ES-I3 (cell line): Measurements from ENCODE around the gene EPHB3.

Source experiments
- H3K36me3 ChIP-seq: 2 replicates; pipeline ENCODE4 v1.6.1; 2013; ENCODE audit warnings: mild to moderate bottlenecking, low read length, control low read depth, moderate library complexity; ENCODE audit not compliant: insufficient read depth
- H3K4me1 ChIP-seq: 2 replicates; pipeline ENCODE4 v1.6.1; 2013; ENCODE audit warnings: mild to moderate bottlenecking, control low read depth, low read length; ENCODE audit not compliant: insufficient read depth
- H3K9ac ChIP-seq: 2 replicates; pipeline ENCODE4 v1.6.1; 2013; ENCODE audit warnings: low read depth, mild to moderate bottlenecking, low read length, moderate library complexity
- H3K9me3 ChIP-seq: 2 replicates; pipeline ENCODE4 v1.6.1; 2013; ENCODE audit warnings: mild to moderate bottlenecking, low read length, moderate library complexity; ENCODE audit not compliant: control insufficient read depth, insufficient read depth

The EPHB3 gene

GRCh38 chr3:184574515-184575417 lies 13.2 kb downstream of the EPHB3 start:
- Histone ChIP-seq H3K9ac (peak overlapping the region; percentile 10; the same call in 1 of the 2 replicates), H3K9me3 (no peaks in the 10 kb centered on the region), H3K36me3 (no peaks in the 10 kb centered on the region; the same call in 1 of the 2 replicates), H3K4me1 (peaks cover 13% of the 10 kb centered on the region)

- peaks cover 13% of the 10 kb centered on the region for H3K4me1 ChIP-seq
- no peaks in the 10 kb centered on the region; the same call in 1 of the 2 replicates for H3K36me3 ChIP-seq
- H3K9ac ChIP-seq: no peak overlapping the region
- H3K9me3 ChIP-seq: no peaks in the 10 kb centered on the region
These were observed 14.1 kb downstream of the EPHB3 start for GRCh38 chr3:184575701-184576100.

- Histone ChIP-seq H3K4me1 (peaks cover 13% of the 10 kb centered on the region), H3K9me3 (no peaks in the 10 kb centered on the region), H3K36me3 (no peaks in the 10 kb centered on the region; the same call in 1 of the 2 replicates), H3K9ac (no peak overlapping the region)
These were observed 15.1 kb downstream of the EPHB3 start for GRCh38 chr3:184576457-184577240.

- no peak overlapping the region for H3K9ac ChIP-seq
- H3K36me3 ChIP-seq: no peaks in the 10 kb centered on the region; the same call in 1 of the 2 replicates
- H3K9me3 ChIP-seq: no peaks in the 10 kb centered on the region
- H3K4me1 ChIP-seq: peaks cover 19% of the 10 kb centered on the region
These were observed 16.0 kb downstream of the EPHB3 start for GRCh38 chr3:184577546-184577945.

- Histone ChIP-seq H3K36me3 (no peaks in the 10 kb centered on the region; the same call in 1 of the 2 replicates), H3K4me1 (peaks cover 19% of the 10 kb centered on the region), H3K9ac (no peak overlapping the region), H3K9me3 (no peaks in the 10 kb centered on the region)
These were observed 16.6 kb downstream of the EPHB3 start for GRCh38 chr3:184578218-184578617.

- no peak overlapping the region for H3K9ac ChIP-seq
- no peaks in the 10 kb centered on the region; the same call in 1 of the 2 replicates for H3K36me3 ChIP-seq
- H3K9me3 ChIP-seq: no peaks in the 10 kb centered on the region
- H3K4me1 ChIP-seq: peaks cover 19% of the 10 kb centered on the region
These were observed 17.2 kb downstream of the EPHB3 start for GRCh38 chr3:184578822-184579221.

- Histone ChIP-seq H3K4me1 (peaks cover 14% of the 10 kb centered on the region; the same call in 1 of the 2 replicates), H3K9me3 (no peaks in the 10 kb centered on the region), H3K36me3 (no peaks in the 10 kb centered on the region; the same call in 1 of the 2 replicates), H3K9ac (no peak overlapping the region)
These were observed 17.9 kb downstream of the EPHB3 start for GRCh38 chr3:184579513-184579912.

GRCh38 chr3:184580376-184580775 lies 18.8 kb downstream of the EPHB3 start:
- Histone ChIP-seq H3K36me3 (no peaks in the 10 kb centered on the region; the same call in 1 of the 2 replicates), H3K9me3 (no peaks in the 10 kb centered on the region)

GRCh38 chr3:184581331-184581855 lies 19.8 kb downstream of the EPHB3 start:
- Histone ChIP-seq H3K36me3 (no peaks in the 10 kb centered on the region; the same call in 1 of the 2 replicates), H3K4me1 (peaks cover 17% of the 10 kb centered on the region)

More at GRCh38 chr3:184580376-184580775, 18.8 kb downstream of the EPHB3 start:
- H3K4me1 ChIP-seq: peaks cover 17% of the 10 kb centered on the region
- H3K9ac ChIP-seq: no peak overlapping the region

GRCh38 chr3:184582646-184583577 lies 21.3 kb downstream of the EPHB3 start:
- peak overlapping the region; percentile 36; the same call in 1 of the 2 replicates for H3K9ac ChIP-seq
- no peaks in the 10 kb centered on the region; the same call in 1 of the 2 replicates for H3K36me3 ChIP-seq
- peaks cover 17% of the 10 kb centered on the region for H3K4me1 ChIP-seq
- H3K9me3 ChIP-seq: no peaks in the 10 kb centered on the region

More at GRCh38 chr3:184581331-184581855, 19.8 kb downstream of the EPHB3 start:
- no peaks in the 10 kb centered on the region for H3K9me3 ChIP-seq
- H3K9ac ChIP-seq: no peak overlapping the region

GRCh38 chr3:184583578-184584451 lies 22.2 kb downstream of the EPHB3 start:
- Histone ChIP-seq H3K9ac (peak overlapping the region; percentile 51; the same call in 1 of the 2 replicates), H3K36me3 (no peaks in the 10 kb centered on the region; the same call in 1 of the 2 replicates), H3K4me1 (peaks cover 13% of the 10 kb centered on the region), H3K9me3 (no peaks in the 10 kb centered on the region)

- H3K36me3 ChIP-seq: no peaks in the 10 kb centered on the region; the same call in 1 of the 2 replicates
- peaks cover 10% of the 10 kb centered on the region for H3K4me1 ChIP-seq
- no peaks in the 10 kb centered on the region for H3K9me3 ChIP-seq
- H3K9ac ChIP-seq: peak overlapping the region; percentile 51; the same call in 1 of the 2 replicates
These were observed 22.9 kb downstream of the EPHB3 start for GRCh38 chr3:184584464-184584891.
